Activated CD4-positive, alpha-beta T cell treated with anti-CD3 and anti-CD28 coated beads, Interleukin-2, amount 50 U/mL, for 24 hours (primary cell): Measurements from ENCODE around the gene PTPRD.

Experiments used
- DNase-seq, 2 donors: peaks; one replicate each; pipeline ENCODE4 v3.0.0-alpha.2; 2020; ENCODE audit warnings: low read depth in 1 of 2, low spot score in 1 of 2

PTPRD gene

DNA sequence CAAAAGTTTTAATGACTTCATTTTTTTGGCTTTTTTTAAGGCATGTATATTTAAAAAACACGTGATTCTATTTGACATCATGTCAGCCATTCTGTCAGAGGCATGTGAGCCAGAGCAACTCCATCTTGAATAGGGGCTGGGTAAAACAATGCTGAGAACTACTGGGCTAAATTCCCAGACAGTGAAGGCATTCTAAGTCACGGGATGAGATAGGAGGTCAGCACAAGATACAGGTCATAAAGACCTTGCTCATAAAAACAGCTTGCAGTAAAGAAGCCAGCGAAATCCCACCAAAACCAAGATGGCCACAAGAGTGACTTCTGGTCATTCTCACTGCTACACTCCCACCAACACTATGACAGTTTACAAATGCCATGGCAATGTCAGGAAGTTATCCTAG, 1812.6 kb downstream of the PTPRD start:
- no peak for DNase-seq

GRCh38 chr9:8799615-8800014, 1813.2 kb downstream of the PTPRD start:
- DNase-seq = no peak

DNA sequence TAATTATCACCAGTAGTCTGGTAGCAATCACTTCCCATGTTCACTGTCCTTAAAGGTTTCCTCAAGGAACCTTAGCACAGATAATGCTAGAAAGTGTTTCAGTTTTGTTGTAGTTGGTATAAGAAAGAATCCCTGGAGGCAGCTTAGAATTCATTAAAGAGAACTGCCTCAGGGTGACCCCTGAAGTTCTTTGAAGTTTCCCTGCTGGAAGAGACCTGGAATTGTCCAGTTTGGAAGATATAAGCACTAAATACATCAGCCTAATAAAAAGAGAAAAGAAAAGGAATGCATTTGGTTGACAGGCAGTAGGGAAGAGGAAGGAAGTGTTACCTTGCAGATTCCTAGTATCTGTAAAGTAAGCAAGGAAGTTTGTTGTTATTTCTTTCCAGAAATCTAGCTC, 1813.6 kb downstream of the PTPRD start:
- no peak for DNase-seq

DNA sequence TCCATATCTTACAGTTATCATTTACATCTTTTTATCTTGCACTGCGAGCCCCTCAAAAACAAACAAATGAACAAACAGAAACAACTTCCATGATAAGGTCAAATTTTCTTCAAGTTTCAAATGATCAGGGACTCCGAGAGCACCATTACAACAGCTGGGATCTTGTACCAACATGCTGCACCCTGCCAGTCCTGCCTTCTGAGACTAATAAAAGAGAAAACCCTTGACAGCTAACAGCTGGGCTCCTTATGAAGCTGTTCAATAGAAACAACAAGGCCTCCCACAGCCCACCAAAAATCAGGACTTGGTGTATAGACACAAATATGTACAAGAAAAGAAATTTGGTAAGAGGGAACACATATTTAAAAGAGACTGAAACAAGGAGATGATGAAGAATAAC, 1828.0 kb downstream of the PTPRD start:
- no peak for DNase-seq

DNA sequence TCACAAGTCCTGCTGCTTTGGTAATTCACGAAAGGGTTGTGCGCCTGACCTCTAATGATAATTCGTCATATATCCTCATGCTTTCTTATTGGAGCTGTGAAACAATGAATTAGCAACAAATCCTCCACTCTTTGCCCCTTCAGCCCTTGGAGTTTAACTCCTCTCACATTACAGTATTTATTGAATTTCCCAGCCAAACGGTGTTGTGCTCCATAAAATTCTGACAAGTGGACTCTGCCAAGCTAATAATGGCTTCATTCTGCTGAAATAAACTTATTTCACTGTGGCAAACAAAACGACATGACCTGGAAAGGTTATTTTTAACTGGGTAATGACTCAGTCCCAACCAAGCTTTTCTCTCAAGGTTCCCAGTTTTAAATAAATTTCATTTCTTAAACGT, 1828.9 kb downstream of the PTPRD start:
- DNase-seq = no peak

DNA sequence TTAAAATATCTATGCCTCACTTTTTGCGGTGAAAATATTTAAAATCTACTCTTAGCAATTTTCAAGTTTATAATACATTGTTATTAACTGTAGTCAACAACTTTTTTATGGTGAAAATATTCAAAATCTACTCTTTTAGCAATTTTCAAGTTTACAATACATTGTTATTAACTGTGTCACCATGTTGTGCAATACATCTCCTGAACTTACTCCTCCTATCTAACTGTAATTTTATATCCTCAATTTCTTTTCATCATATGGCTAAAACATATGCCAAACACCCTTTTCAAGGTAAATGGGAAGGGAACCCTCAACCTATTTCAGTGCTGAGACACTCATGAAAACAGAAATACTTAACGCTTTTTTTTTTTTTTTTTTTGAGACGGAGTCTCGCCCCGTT, 1830.6 kb downstream of the PTPRD start:
- no peak for DNase-seq

GRCh38 chr9:8781458-8781857, 1831.3 kb downstream of the PTPRD start:
- DNase-seq = no peak

DNA sequence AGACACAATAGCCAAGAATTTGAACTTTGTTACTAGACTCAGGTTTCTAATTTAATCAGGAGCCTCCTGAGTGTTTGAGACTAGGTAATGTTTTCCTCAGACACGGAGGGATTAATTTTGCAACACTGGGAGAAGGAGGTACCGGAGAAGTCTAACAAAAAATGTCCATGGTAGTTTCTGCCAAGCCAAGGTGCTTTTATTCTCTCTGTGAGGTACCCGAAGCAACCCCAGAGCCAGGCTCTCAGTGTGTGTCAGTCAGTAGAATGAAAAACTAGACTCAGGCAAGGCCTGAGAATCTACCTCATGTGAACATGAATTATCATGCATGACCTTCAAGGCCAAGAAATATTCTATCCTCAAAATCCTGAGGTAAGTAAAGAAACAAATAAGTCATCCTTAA, 1832.4 kb downstream of the PTPRD start:
- no peak for DNase-seq

- no peak for DNase-seq
Observed at GRCh38 chr9:8779478-8779877, 1833.3 kb downstream of the PTPRD start.

GRCh38 chr9:8778356-8778755, 1834.4 kb downstream of the PTPRD start:
- DNase-seq = no peak

DNA sequence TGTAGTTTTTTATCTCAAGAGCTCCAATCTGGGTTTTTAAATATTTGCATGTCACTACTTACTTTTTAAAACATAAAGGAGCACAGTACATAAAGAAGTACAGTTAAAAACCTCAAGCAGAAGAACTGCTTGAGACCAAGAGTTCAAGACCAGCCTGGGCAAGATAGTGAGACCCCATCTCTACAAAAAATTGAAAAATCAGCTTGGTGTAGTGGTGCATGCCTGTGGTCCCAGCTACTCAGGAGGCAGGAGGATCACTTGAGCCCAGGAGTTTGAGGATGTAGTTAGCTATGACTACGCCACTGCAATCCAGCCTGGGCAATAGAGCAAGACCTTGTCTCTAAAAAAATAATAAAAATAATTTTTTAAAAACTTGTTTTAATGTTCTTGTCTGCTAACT, 1840.5 kb downstream of the PTPRD start:
- DNase-seq = no peak

DNA sequence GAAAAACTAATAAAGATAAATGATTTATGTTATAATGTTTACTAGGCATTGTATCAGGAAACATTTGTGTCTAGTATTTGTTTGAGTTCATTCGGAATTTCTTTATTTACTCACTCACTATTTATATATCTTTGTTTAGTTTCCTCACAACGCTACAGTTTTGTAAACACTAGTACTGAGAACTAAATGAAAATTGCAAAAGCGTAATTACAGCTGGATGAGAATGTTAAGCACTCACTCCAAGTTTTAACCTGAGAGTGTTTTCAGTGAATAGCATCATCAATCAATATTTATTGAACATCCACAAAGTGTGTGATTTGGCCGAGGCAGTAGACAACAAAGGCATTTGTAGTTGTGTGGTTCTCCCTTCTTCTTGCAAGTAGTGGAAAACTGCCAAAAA, 1843.6 kb downstream of the PTPRD start:
- no peak for DNase-seq

DNA sequence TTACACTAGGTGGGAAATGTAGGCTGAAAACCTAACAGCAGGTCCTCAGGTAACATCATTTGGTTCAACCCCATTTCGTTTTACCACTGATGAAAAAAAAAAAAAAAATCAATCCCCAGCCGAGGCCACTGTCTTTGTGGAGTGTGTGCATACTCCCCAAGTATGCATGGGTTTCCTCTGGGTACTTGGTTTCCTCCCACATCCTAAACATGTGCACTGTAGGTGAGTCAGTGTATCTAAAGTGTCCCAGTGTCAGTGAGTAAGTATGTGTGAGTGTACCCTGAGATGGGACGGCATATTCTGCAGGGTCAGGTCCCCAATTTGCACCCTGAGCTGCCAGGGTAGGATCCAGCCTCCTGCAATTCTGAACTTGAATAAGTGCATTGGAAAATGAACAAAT, 1846.7 kb downstream of the PTPRD start:
- DNase-seq = no peak

GRCh38 chr9:8764051-8764450, 1848.8 kb downstream of the PTPRD start:
- no peak for DNase-seq

DNA sequence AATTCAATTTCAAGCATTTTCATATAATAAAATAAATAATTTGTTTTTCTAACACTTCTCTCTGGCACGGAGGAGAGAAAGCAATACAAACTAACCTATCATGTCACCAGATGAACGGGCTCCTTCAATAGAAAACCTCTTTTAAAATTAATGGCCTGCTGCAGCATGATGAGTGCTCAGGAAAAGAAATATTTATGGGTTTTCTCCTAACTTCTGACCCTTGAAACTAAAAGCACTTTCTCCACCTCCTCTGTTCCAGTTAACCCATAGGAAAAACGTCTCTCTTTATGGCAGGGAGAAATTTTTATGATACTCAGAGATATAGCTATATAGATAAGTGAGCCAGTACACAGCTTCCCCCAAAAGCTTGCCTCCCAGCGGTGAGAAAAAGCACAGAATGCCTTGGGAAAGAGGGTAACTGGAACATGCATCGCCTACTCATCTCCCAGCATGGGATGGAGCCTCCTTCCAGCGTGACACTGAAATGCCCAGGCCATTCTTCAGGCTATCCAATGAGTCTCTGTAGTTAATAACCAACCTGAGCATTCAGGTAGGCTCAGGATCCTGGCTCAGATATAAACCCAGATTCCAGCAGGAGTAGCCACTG, 1850.2 kb downstream of the PTPRD start:
- DNase-seq = no peak

- DNase-seq = no peak
Observed at GRCh38 chr9:8760000-8760767, 1852.6 kb downstream of the PTPRD start.

GRCh38 chr9:8757881-8758280, 1854.9 kb downstream of the PTPRD start:
- DNase-seq = no peak

DNA sequence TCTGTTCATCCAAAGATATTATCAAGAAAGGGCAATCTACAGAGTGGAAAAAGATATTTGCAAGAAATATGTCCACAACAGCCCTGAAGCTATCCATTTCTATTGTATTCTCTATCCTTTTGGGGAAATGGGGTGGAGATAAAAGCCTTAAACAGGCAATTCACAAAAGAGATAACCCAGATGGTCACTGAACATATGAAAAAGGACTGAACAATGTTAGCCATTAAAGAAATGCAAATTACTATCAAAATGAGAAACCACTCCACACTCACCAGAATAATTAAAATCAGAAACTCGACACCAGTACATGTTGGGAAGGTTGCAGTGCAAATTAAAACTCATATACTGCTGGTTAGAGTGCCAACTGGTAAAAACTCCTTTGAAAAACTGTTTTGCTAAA, 1858.1 kb downstream of the PTPRD start:
- no peak for DNase-seq

GRCh38 chr9:8751406-8751930, 1861.3 kb downstream of the PTPRD start:
- DNase-seq = no peak

- no peak for DNase-seq
Observed at GRCh38 chr9:8750639-8751051, 1862.2 kb downstream of the PTPRD start.

GRCh38 chr9:8745347-8745746, 1867.5 kb downstream of the PTPRD start:
- no peak for DNase-seq

GRCh38 chr9:8738945-8739344, 1873.9 kb downstream of the PTPRD start:
- no peak for DNase-seq

- no peak for DNase-seq
Observed at GRCh38 chr9:8736805-8737204, 1876.0 kb downstream of the PTPRD start.
